ENCODE measurements around the gene DPM1. TPM values are rescaled to one million over a fixed set of nuclear protein-coding genes. Genes with fewer than 3 reads are reported as not detected.
A peak's percentile ranks its signal among the peaks of the same experiment; 100 is the strongest.
"Not testable (repeated sequence)": the region's sequence is repeated elsewhere in the genome, so short reads cannot be mapped to it uniquely, and the experiment has no call there.

DPM1 gene
- total RNA-seq, 1 donor from 2014 or later, result 64.8 TPM

GRCh38 chr20:50980071-50980681 is 21.8 kb upstream of the DPM1 start:
- DNase-seq (ENCODE audit: low read depth, low spot score), result peak; percentile 32

- DNase-seq (ENCODE audit: low read depth, low spot score), result not testable (repeated sequence)
Observed at GRCh38 chr20:50978533-50978932, 20.2 kb upstream of the DPM1 start.

- DNase-seq (ENCODE audit: low read depth, low spot score), result no peak
Observed at GRCh38 chr20:50977066-50978021, 19.0 kb upstream of the DPM1 start.

- DNase-seq (ENCODE audit: low read depth, low spot score), result no peak
Observed at GRCh38 chr20:50975701-50976330, 17.5 kb upstream of the DPM1 start.

GRCh38 chr20:50969912-50970311 is 11.6 kb upstream of the DPM1 start:
- DNase-seq (ENCODE audit: low read depth, low spot score), result no peak

GRCh38 chr20:50969435-50969834 is 11.1 kb upstream of the DPM1 start:
- no peak for DNase-seq (ENCODE audit: low read depth, low spot score)

GRCh38 chr20:50968289-50968688 is 10.0 kb upstream of the DPM1 start:
- no peak for DNase-seq (ENCODE audit: low read depth, low spot score)

- DNase-seq (ENCODE audit: low read depth, low spot score), result no peak
Observed at GRCh38 chr20:50967586-50967985, 9.3 kb upstream of the DPM1 start.

- DNase-seq (ENCODE audit: low read depth, low spot score), result no peak
Observed at GRCh38 chr20:50959543-50960126, 1.3 kb upstream of the DPM1 start.

GRCh38 chr20:50958615-50959542 is 547 bp upstream of the DPM1 start, which contains the start of gene MOCS3:
TSS of gene MOCS3 (plus strand) at chr20:50958818. CDS start at chr20:50958843, 25 bp downstream.
- peak; percentile 76 for DNase-seq (ENCODE audit: low read depth, low spot score)

GRCh38 chr20:50957276-50957675 is 1.1 kb downstream of the DPM1 start:
- no peak for DNase-seq (ENCODE audit: low read depth, low spot score)

- DNase-seq (ENCODE audit: low read depth, low spot score), result no peak
Observed at GRCh38 chr20:50953821-50954220, 4.5 kb downstream of the DPM1 start.

- no peak for DNase-seq (ENCODE audit: low read depth, low spot score)
Observed at GRCh38 chr20:50953196-50953595, 5.1 kb downstream of the DPM1 start.

- DNase-seq (ENCODE audit: low read depth, low spot score), result no peak
Observed at GRCh38 chr20:50948132-50948785, 10.1 kb downstream of the DPM1 start.

GRCh38 chr20:50943069-50943468 is 15.3 kb downstream of the DPM1 start:
- no peak for DNase-seq (ENCODE audit: low read depth, low spot score)

- DNase-seq (ENCODE audit: low read depth, low spot score), result no peak
Observed at GRCh38 chr20:50933589-50933988, 24.7 kb downstream of the DPM1 start.

- no peak for DNase-seq (ENCODE audit: low read depth, low spot score)
Observed at GRCh38 chr20:50932691-50933280, 25.5 kb downstream of the DPM1 start.

- no peak for DNase-seq (ENCODE audit: low read depth, low spot score)
Observed at GRCh38 chr20:50932016-50932485, 26.3 kb downstream of the DPM1 start.

- peak; percentile 84 for DNase-seq (ENCODE audit: low read depth, low spot score)
Observed at GRCh38 chr20:50931306-50932015, 26.9 kb downstream of the DPM1 start, which contains the start of gene ADNP. TSS of gene ADNP (minus strand) at chr20:50931437. CDS start at chr20:50903996, 27,441 bp downstream.

All from pulmonary artery endothelial cell (primary cell).